GM19438 (cell line): ENCODE results near the gene TGIF2LY.
"Not testable (repeated sequence)": the region's sequence is repeated elsewhere in the genome, so short reads cannot be mapped to it uniquely, and the experiment has no call there.

Source experiments
- ATAC-seq: cut with Tn5 transposase; IDR thresholded peaks from one replicate; pipeline ENCODE4 v1.9.1; 2021; ENCODE audit warnings: low read depth; ENCODE audit not compliant: unreplicated experiment

TGIF2LY gene

DNA sequence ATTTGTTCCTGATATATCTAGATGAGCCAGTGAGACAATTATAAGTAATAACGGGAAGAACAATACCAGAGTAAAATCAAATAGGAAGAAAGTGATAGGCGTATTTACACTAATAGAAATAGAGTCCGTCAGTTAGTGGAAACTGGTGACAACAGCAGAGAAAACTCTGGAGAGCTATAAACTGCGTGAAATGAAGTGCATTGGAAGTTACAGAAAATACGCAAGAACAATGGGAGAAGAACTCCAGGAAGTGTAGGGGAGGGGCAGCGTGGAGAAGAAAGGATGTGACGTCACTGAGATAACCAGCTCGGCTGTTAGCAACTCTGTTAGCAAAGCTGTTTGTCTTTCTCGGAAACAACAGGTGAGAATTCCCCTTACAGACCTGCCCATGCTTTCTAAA lies at the start of gene TGIF2LY:
TGIF2LY (plus strand) TSS at position 301 of the 400 bp plus-strand sequence. CDS start 178 bp downstream, outside the sequence.
- ATAC-seq = not testable (repeated sequence)
